IMR-90 (cell line): ENCODE data around the gene PPM1H.

Experiments
- POLR2A ChIP-seq: IDR thresholded peaks from 2 replicates; pipeline ENCODE4 v1.6.1; 2012; ENCODE audit warnings: mild to moderate bottlenecking, low read depth, low read length
- TF ChIP-seq, protein P1 (sequence below): fragments of 150-350 bp; IDR thresholded peaks from 2 replicates; pipeline ENCODE4 v1.6.1; 2017; ENCODE audit warnings: mild to moderate bottlenecking, antibody characterized with exemption, low read length, low read depth

DNA sequence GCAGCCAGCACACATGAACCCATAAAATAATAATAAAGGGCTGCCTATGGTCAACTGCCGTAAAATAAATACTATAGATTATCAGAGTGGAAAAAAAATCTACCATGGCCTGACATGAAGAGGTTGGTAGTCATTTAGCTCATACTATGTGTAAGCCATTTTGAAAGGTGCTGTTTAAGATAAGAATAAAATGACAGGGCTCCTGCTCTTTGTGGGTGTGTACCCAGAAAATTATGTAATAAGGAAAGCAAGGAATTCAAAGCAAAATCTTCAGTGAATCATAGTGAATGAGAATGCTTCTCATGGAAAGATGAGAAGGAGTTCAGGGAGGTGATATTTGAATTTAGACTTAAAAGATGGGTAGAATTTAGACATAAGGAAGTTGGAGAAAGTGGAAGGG is 42.9 kb upstream of the PPM1H start:
- TF ChIP-seq POLR2A: no peak
- TF ChIP-seq, protein P1, sequence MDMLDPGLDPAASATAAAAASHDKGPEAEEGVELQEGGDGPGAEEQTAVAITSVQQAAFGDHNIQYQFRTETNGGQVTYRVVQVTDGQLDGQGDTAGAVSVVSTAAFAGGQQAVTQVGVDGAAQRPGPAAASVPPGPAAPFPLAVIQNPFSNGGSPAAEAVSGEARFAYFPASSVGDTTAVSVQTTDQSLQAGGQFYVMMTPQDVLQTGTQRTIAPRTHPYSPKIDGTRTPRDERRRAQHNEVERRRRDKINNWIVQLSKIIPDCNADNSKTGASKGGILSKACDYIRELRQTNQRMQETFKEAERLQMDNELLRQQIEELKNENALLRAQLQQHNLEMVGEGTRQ: no peak
